ENCODE data around the gene MRPL11.

The MRPL11 gene

DNA sequence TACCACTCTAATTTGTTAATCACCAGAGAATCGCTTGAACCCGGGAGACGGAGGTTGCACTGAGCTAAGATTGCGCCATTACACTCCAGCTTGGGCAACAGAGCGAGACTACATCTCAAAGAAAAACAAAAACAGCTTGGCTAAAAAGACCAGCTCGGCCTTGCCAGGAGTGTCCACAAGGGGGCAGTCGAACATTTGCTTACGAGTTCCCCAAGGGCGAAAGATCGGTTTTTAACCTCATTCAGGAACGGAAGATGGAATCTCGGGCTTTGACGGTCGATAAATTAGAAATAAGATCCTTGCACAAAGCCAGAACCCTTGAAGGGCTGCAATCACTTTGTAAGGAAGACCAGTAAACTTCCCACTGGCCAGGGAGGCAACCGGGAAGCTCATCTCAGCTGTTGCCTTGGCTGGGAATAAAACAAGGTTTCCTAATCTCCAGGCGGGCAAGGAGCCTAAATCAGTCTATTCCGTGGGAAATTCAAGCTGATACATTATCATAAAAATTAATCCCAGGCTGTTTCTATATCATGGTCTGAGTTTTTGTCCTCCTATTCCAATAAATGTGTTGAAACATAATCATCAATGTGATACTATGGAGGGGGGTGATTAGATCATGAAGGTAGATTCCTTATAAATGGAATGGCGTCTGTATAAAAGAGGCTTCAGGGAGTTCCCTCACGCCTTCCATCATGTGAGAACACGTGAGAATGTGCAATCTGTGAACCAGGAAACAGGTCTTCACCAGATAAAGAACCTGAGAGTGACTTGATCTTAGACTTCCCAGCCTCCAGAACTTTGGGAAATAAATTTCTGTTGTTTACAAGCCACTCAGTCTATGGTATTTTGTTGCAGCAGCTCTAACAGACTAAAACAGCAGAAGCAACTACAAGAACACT, 52.2 kb downstream of the MRPL11 start:
- peak; percentile 85 to 93 (median 90) for DNase-seq

Measured in NCI-H1417 (cell line).